ENCODE measurements around the gene A4GALT.
"Not testable (repeated sequence)": the region's sequence is repeated elsewhere in the genome, so short reads cannot be mapped to it uniquely, and the experiment has no call there.

The A4GALT gene

DNA sequence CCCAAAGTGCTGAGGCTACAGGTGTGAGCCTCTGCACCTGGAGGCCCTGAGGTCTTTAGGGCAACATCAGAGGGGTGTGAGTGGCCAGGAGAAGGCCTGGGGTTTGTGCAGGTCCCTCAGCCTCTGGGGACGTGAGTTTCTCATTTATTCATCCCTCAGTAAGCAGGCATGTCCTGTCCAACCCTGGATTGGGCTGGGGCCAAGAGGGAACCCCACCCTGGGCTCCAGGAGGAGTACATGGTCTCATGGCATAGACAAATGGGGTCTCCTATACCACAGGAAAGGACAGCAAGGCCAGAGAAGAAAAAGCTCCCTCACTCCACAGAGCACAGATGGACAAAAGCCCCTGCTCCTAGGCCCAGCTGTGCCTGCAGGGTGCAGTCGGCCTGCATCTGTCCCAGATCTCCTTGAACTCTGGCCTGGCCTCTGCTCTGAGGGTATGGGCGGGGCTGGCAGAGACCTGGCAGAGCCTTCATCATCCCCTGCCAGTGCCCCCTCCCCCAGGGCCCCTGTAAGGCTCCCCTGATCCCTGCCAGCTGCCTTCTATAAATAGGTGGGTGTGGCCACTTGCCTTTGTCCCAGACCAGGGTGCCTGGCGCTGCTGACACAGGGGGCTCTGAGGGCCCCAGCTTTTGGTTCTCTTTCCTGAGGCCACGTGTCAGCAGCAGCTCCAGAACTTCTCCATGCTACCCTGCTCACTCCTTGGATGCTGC is 34.6 kb downstream of the A4GALT start:
- DNase-seq (ENCODE audit: low read depth, low spot score) = no peak
- H3K27ac ChIP-seq = no peak overlapping the region

DNA sequence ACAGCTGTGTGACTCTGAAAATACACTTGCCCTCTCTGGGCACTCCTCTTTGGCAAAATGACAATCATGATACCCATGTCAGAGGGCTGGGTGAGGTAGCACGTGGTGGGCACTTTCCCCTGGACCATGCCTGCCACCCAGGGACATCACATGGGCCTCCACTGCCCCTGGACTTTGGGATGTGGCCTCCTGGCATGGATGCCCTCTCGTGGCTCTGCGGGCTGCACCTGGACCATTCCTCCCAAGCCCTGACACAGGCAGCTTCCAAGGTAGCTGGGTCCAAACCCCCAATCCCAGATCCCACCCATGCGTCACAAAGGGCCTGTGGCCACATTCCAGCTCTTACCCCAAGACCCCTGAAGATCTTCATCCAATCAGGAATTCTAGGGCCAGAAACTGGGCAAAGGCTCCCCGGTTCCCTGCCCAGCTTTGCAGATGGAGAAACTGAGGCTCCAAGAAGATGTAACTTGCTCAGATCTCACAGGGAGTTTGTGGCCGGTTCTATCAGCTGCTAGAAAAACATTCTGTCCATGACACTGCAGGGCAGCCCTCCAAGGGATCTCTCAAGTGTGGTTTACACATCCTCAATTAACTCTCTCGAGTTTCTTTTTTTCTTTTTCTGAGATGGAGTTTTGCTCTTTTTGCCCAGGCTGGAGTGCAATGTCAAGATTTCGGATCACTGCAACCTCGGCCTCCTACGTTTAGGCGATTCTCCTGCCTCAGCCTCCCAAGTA is 36.0 kb downstream of the A4GALT start:
- no peak overlapping the region for H3K27ac ChIP-seq
- DNase-seq (ENCODE audit: low read depth, low spot score) = no peak

DNA sequence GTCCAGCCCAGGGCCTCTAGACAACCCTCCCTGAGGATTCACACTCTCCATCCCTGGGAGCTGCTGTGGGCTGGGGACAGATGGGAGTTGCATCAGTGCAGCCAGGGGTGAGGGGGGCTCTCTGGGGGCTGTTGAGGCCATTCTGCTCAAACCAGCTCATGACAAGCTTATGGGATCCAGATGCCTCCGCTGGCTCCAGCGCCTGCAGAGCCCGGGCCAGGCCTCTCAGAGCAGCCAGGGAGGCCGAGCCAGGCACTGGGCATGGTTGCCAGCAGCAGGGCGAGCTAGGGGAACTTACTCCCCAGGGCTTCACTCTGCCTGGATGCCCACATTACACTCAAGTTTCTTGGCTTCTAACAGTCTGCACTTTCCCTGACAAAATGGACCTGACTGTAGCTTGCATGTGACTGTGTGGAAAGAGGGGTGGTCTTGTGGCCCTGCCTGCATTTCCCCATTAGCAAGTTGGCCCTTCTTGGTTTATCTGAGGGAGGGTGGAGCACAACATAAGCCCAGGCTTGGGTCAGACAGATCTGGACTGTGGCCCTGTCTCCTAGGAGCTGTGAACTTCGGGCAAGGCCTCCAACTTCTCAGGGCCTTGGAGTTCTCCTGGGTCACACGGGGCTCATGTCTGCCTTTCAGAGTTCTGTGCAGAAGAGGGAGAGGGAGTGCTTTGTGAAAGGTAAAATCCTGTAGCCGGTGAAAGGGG is 36.9 kb downstream of the A4GALT start:
- no peak overlapping the region for H3K27ac ChIP-seq
- DNase-seq (ENCODE audit: low read depth, low spot score) = no peak

DNA sequence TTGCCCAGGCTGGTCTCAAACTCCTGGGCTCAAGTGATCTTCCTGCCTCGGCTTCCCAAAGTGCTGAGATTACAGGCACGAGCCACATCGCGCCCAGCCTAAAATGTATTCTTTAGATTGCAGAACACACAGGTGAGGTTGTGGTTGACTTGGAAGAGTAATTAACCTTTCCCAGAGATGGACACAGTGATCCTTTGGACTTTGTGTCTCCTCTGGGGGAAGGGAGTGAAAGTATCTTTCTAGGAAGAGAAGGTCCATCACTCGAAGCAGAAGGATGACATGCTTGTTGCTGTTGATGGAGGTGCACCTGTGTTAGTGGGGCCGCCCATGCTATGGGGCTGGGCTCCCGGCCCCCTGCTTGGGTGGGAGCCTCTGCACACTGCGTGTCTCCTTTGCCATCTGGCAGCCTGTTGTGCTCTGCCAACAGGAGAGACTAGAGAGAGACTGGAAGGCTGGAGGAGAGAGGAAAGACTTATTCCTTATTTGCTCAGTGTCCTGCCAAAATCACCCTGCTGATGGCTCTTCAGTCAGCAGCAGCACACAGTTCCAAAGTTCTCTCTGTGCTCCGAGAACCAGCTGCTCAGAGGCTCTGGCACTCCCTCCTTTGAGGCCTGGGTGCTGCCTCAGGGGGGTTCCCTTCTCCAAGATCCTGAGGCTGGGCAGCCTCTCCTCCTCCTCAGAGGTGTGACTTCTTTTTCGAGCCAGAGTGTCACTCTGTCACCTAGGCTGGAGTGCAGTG is 38.4 kb downstream of the A4GALT start:
- DNase-seq (ENCODE audit: low read depth, low spot score) = no peak
- no peak overlapping the region for H3K27ac ChIP-seq

DNA sequence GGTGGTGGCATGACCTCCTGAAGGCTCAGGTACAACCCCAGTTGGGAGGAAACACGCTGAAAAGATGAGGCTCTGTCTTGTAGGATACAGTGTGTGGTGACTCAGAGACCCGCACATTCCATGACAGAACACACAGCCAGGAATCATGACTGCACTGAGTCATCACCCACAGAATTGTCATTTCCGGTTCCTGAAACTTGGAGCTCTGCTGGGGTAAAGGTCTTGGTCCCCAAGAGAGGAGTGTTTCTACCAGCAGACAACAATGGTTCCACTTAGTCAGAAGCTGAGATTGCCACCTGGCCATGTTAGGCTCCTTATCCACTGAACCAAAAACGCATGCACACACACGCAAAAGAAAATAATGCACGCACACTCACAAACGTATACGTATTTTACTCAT is 40.0 kb downstream of the A4GALT start:
- peak; percentile 68 for DNase-seq (ENCODE audit: low read depth, low spot score)
- H3K27ac ChIP-seq = peak overlapping the region; percentile 71

DNA sequence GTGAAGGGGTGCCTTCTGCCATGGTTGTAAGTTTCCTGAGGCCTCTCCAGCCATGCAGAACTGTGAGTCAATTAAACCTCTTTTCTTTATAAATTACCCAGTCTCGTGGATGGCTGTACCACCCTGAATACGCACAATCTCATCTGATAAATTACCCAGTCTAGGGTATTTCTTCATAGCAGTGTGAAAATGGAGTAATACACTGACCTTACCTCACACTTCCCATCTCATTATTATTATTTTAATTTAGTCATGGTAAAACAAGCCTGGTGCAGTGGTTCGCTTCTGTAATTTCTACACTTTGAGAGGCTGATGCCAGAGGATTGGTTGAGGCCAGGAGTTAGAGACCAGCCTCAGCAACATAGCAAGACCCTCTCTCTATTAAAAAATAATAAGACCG is 41.0 kb downstream of the A4GALT start:
- peak overlapping the region; percentile 71 for H3K27ac ChIP-seq
- DNase-seq (ENCODE audit: low read depth, low spot score) = no peak

DNA sequence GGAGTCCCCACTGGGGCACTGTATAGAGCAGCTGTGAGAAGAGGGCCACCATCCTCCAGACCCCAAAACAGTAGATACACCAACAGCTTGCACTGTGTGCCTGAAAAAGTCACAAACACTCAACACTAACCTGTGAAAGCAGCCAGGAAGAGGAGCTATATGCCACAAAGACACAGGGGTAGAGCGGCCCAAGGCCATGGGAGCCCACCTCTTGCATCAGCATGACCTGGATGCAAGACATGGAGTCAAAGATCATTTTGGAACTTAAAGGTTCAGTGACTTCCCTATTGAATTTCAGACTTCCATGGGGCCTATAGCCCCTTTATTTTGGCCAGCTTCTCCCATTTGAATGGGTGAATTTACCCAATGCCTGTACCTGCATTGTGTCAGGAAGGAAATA is 41.8 kb downstream of the A4GALT start:
- no peak for DNase-seq (ENCODE audit: low read depth, low spot score)
- H3K27ac ChIP-seq = no peak overlapping the region

DNA sequence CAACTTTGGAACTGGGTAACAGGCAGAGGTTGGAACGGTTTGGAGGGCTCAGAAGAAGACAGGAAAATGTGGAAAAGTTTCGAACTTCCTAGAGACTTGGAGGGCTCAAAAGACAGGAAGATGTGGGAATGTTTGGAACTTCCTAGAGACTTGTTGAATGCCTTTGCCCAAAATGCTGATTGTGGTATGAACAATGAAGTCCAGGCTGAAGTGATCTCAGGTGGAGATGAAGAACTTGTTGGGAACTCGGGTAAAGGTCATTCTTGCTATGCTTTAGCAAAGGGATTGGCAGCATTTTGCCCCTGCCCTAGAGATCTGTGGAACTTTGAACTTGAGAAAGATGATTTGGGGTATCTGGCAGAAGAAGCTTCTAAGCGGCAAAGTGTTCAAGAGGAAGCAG is 42.7 kb downstream of the A4GALT start:
- not testable (repeated sequence) for H3K27ac ChIP-seq; DNase-seq (ENCODE audit: low read depth, low spot score)

DNA sequence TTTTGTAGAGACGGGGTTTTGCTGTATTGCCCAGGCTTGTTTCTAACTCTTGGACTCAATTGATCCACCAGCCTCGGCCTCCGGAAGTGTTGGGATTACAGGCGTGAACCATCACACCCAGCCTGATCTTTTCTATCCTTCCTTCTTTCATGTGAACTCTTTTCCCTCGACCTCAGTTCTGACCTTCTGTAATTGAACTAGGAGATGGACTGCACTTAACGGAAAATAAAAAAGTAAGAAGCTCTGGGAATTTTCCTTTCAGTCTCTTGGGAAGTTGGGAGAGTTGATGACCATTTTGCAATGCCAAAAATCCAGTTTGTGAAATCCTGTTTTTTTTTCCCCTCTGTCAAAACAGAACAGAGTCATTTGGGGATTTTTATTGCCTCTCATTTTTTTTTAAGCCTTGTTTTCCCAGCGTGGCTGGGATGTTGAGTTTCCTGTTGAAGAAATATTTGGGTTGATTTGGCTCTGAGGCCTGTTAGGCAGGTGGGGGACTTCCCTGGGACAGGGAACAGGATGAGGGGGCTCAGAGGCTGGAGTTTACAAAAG is 44.5 kb downstream of the A4GALT start:
- no peak overlapping the region for H3K27ac ChIP-seq
- DNase-seq (ENCODE audit: low read depth, low spot score) = no peak

DNA sequence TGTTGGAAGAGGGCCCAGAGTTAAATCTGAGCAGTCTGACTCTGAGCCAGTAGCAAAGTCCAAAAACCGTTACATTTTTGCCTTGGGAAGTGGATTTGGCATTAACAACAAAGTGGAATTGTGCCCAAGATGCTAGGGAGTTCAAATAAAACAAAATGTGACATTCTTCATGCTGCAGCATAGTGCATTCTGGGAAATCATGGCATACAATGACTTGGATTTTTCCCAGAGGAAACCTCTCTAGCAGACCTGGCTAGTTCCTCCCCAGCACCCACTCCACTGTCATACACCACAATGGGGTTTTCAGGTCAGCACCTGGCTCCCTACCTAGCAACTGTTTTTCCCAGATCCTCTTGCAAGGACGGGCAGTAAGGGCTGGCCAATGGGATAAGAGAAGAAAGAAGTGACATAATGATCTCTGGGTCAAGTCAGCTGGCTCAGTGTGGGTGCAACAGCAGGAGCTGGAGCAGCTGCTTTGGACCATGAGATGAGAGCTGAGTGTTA is 46.7 kb downstream of the A4GALT start:
- no peak overlapping the region for H3K27ac ChIP-seq
- no peak for DNase-seq (ENCODE audit: low read depth, low spot score)

DNA sequence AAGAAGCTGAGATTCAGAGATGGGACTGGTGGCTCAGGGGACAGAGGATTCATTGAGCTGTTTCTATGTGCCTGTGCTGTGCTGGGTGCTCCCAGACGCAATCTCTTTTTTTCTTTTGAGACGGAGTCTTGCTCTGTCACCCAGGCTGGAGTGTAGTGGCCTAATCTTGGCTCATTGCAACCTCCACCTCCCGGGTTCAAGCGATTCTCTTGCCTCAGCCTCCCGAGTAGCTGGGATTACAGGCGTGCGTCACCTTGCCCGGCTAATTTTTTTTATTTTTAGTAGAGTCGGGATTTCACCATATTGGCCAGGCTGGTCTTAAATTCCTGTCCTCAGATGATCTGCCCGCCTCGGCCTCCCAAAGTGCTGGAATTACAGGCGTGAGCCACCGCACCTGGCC is 47.6 kb downstream of the A4GALT start:
- H3K27ac ChIP-seq; DNase-seq (ENCODE audit: low read depth, low spot score): not testable (repeated sequence)

DNA sequence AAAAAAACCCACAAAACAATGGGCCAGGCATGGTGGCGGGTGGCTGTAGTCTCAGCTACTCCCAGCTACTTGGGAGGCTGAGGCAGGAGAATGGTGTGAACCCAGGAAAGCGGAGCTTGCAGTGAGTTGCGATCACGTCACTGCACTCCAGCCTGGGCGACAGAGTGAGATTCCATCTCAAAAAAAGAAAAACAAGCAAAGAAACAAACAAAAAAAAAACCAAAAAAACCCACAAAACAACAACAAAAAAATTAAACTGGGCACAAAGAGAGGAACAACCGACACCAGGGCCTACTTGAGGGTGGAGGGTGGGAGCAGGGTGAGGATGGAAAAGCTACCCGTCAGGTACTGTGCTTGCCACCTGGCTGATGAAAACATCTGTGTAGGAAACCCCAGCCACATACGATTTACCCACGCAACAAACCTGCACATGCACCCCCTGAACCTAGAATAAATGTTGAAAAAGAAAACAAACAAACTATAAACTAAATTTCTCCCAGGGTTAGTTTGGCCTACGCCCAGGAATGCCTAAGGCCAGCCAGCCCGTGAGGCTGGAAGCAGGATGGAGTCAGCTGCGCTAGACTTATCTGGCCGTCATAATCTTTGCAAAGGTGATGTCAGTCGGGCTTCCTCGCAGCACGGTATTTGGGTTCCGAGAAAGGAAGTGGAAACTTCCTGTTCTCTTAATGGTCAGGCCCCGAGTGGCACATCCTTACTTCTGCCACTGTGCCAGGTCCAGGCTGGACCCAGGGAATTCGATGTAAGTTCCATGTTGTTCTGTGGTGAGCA is 49.6 kb downstream of the A4GALT start:
- DNase-seq (ENCODE audit: low read depth, low spot score) = no peak
- peak overlapping the region; percentile 53 for H3K27ac ChIP-seq

DNA sequence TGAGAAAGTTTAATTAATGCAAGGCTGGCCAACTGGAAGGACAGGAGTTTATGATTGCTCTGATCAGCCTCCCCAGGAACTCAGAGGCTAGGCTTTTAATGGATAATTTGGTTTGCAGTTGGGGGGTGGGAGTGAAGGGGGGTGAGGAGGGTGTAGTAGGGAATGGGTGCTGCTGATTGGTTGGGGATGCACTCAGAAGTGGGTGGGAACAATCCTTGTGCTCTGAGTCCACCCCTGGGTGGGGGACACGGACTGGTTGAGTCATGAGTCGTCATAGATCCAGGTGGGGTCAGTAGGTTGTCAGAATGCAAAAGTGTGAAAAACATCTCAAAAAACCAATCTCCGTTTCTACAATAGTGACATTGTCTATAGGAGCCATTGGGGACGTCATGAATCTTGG is 50.6 kb downstream of the A4GALT start:
- no peak for DNase-seq (ENCODE audit: low read depth, low spot score)
- no peak overlapping the region for H3K27ac ChIP-seq

DNA sequence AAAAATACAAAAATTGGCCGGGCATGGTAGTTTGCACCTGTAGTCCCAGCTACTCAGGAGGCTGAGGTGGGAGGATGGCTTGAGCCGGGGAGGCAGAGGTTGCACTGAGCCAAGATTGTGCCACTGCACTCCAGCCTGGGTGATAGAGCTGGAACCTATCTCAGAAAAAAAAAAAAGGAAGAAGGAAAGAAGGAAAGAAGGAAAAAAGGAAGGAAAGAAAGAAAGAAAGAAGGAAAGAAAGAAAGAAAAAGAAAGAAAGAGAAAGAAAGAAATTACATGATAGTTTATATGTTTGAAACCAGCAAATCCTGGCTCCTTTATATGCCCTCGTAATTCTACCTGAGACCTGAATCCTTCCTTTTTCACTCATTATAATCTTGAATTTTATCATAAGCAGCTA is 54.3 kb downstream of the A4GALT start:
- not testable (repeated sequence) for H3K27ac ChIP-seq; DNase-seq (ENCODE audit: low read depth, low spot score)

DNA sequence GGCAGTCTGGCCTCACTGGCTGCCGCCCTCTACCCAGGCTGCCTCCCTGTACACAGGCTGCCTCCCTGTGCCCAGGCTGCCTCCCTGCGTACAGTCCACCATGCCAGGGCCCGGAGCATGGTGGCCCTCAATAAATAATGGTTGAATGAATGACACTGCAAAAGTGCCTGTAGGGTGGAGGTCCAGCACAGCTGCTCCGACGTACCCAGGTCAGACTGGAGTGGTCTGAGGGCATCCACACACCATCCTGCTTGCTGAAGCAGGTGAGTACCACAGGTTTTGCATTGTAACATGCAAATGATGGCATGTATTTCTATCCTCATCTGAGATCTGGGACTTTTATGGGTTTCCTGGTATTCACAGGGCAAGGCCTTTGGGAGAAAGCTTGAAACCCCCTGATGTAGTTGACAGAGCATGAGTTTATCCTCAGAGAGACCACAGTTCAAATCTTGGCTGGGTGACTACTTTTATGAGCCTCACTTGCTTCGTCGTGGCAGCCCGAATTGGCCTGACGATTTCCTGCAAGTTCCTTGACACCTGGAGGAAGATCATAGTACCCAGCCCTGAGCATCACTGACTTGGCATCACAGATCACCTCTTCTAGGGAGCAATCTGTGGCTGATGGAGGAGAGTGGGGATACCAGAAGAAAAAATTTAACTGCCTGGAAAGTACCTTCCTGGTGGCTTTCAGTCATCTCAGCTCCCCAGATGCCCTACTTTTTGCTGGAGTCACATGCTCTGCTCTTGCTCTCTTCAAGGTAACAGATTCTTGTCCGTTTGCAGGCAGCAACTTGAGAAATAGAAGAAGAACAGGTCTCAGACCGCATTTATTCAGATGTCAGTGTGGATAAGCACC is 55.5 kb downstream of the A4GALT start:
- no peak for DNase-seq (ENCODE audit: low read depth, low spot score)
- no peak overlapping the region for H3K27ac ChIP-seq

DNA sequence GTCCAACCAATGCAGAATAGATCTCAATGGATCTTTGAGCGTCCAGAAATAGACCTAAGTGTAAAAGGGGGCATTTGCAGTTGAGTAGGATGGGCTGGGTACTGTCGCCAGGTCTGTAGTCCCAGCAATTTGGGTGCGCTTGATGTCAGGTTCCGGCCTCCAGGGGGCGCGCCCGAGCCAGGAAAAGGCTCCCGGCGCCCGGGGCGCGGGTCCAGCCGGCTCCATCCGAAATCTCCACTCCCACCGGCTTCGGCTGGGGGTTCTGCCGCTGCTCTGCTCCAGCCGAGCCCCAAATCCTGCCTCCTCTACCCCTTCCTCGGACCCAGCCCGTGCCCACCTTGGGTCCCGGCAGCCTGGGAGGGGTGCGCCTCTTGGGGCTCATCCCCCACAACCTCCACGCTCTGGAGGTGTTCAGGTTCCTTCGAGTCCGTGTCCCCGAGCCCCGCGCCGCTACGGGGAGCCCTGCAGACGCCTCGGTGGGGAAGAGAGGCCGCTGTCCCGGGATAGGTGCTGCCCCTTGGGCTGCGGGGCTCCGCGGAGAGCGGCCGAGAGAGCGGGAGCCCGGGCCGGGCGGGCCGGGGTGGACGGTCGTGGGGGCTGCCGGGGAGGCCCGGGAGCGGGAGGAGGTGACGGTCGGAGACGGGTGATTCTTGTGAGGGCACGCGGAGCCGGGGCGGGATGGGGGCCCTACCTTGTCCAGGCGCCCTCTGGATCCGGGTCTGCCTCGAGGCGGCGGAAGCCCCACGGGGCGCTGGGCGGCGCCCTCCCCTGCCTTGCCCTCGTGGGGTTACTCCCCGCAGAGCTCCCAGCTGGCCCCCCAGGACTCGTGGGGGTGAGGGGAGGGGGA is 58.5 kb downstream of the A4GALT start:
- H3K27ac ChIP-seq = no peak overlapping the region
- no peak for DNase-seq (ENCODE audit: low read depth, low spot score)

DNA sequence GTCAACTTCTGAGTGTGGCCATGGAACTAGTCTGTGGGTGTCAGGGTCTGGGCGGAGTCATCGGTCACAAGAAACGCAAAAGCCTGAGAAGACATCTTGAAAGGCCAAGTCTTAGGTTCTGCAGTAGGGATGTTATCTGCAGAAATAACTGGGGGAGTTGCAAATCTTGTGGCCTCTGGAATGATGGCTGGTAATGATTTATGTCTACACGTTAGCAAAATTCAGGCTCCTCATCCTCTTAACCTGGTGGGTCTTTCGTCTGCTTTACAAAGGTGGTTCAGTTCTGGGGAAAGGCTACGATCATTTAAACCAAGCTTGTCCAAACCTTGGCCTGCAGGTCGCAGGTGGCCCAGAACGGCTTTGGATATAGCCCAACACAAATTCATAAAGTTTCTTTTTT is 64.1 kb downstream of the A4GALT start:
- DNase-seq (ENCODE audit: low read depth, low spot score) = no peak
- no peak overlapping the region for H3K27ac ChIP-seq

DNA sequence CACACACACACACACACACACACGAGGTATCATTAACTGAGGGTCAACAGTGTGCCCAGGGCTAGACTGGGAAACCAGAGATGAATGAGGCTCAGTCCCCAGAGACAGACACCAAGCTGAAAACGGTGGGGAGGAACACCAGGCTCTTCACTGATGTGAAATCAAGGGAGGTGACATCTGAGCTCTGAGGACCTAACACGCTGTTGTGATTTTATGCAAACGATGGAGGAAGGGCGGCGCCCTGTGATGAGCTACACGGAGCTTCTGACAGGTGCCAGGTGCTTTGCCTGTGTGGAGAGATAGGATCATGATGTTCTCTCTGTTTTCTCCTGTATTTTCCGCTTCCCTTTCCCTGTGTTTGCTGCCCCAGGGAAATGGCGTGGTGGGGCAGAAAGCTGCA is 65.0 kb downstream of the A4GALT start:
- DNase-seq (ENCODE audit: low read depth, low spot score) = no peak

More for the DNA sequence above, 65.0 kb downstream of the A4GALT start:
- H3K27ac ChIP-seq = no peak overlapping the region

All from epithelial cell of prostate (primary cell).